DMS114 treated with DMSO at 0.1 percent for 48 hours (cell line): ENCODE data around the gene SIAH1.
"Not testable (repeated sequence)": the region's sequence is repeated elsewhere in the genome, so short reads cannot be mapped to it uniquely, and the experiment has no call there.

Experiments used
- DNase-seq: peaks from one replicate; lab custom pipeline; 2025; ENCODE audit not compliant: unreplicated experiment; lab: John Stamatoyannopoulos, UW

SIAH1 gene

GRCh38 chr16:48366165-48367093 lies 18.8 kb downstream of the SIAH1 start:
- DNase-seq, result peak; percentile 75

GRCh38 chr16:48365601-48366164 lies 19.5 kb downstream of the SIAH1 start:
- DNase-seq, result peak; percentile 84

- peak; percentile 44 for DNase-seq
These were observed 20.1 kb downstream of the SIAH1 start for GRCh38 chr16:48365025-48365600.

GRCh38 chr16:48361540-48362144 lies 23.6 kb downstream of the SIAH1 start:
- no peak for DNase-seq

- DNase-seq, result no peak
These were observed 24.2 kb downstream of the SIAH1 start for GRCh38 chr16:48361012-48361411.

- DNase-seq, result no peak
These were observed 25.2 kb downstream of the SIAH1 start for GRCh38 chr16:48359983-48360382.

GRCh38 chr16:48358419-48358818 lies 26.8 kb downstream of the SIAH1 start:
- DNase-seq, result no peak

- no peak for DNase-seq
These were observed 28.4 kb downstream of the SIAH1 start for GRCh38 chr16:48356633-48357376.

GRCh38 chr16:48354877-48355855 lies 30.0 kb downstream of the SIAH1 start:
- no peak for DNase-seq

- DNase-seq, result not testable (repeated sequence)
These were observed 30.8 kb downstream of the SIAH1 start for GRCh38 chr16:48354385-48354784.

- DNase-seq, result peak; percentile 72
These were observed 31.5 kb downstream of the SIAH1 start for GRCh38 chr16:48353565-48354163.

- no peak for DNase-seq
These were observed 32.4 kb downstream of the SIAH1 start for GRCh38 chr16:48352648-48353390.

- no peak for DNase-seq
These were observed 34.5 kb downstream of the SIAH1 start for GRCh38 chr16:48350736-48351135.

GRCh38 chr16:48347980-48348379 lies 37.2 kb downstream of the SIAH1 start:
- no peak for DNase-seq

GRCh38 chr16:48347191-48347865 lies 37.9 kb downstream of the SIAH1 start:
- DNase-seq, result no peak

- no peak for DNase-seq
These were observed 42.6 kb downstream of the SIAH1 start for GRCh38 chr16:48342591-48342990.

- no peak for DNase-seq
These were observed 45.2 kb downstream of the SIAH1 start for GRCh38 chr16:48340054-48340453.

GRCh38 chr16:48335961-48336360 lies 49.3 kb downstream of the SIAH1 start:
- no peak for DNase-seq
